ENCODE data around the gene IFITM5.
"Not testable (repeated sequence)": the region's sequence is repeated elsewhere in the genome, so short reads cannot be mapped to it uniquely, and the experiment has no call there.

Gene IFITM5

GRCh38 chr11:299081-299891 is at the start of gene IFITM5:
Gene IFITM5, minus strand, starts transcription at chr11:299526. Its CDS starts 36 bp downstream, at chr11:299490.
- DNase-seq, result peak; percentile 27

- no peak for DNase-seq
Measured at GRCh38 chr11:346529-346928, 47.2 kb upstream of the IFITM5 start.

GRCh38 chr11:344836-345578 is 45.7 kb upstream of the IFITM5 start:
- no peak for DNase-seq

GRCh38 chr11:342328-342727 is 43.0 kb upstream of the IFITM5 start:
- no peak for DNase-seq

GRCh38 chr11:340539-341512 is 41.5 kb upstream of the IFITM5 start:
- no peak for DNase-seq

GRCh38 chr11:339963-340362 is 40.6 kb upstream of the IFITM5 start:
- no peak for DNase-seq

- DNase-seq, result no peak
Measured at GRCh38 chr11:337711-338110, 38.4 kb upstream of the IFITM5 start.

- no peak for DNase-seq
Measured at GRCh38 chr11:336659-337198, 37.4 kb upstream of the IFITM5 start.

- DNase-seq, result peak; percentile 83
Measured at GRCh38 chr11:335779-336658, 36.7 kb upstream of the IFITM5 start.

- peak; percentile 55 for DNase-seq
Measured at GRCh38 chr11:334264-334994, 35.1 kb upstream of the IFITM5 start.

- not testable (repeated sequence) for DNase-seq
Measured at GRCh38 chr11:333616-334263, 34.4 kb upstream of the IFITM5 start.

GRCh38 chr11:332651-333480 is 33.5 kb upstream of the IFITM5 start:
- DNase-seq, result no peak

- DNase-seq, result no peak
Measured at GRCh38 chr11:331358-332060, 32.2 kb upstream of the IFITM5 start.

GRCh38 chr11:330694-331357 is 31.5 kb upstream of the IFITM5 start:
- no peak for DNase-seq

- no peak for DNase-seq
Measured at GRCh38 chr11:330307-330693, 31.0 kb upstream of the IFITM5 start.

- DNase-seq, result no peak
Measured at GRCh38 chr11:329886-330253, 30.5 kb upstream of the IFITM5 start.

- not testable (repeated sequence) for DNase-seq
Measured at GRCh38 chr11:328516-329100, 29.3 kb upstream of the IFITM5 start.

GRCh38 chr11:328012-328411 is 28.7 kb upstream of the IFITM5 start:
- DNase-seq, result no peak

Measured in right hindlimb (tissue), 1 donor.